GM19328 (cell line): ENCODE data around the gene CXCL1.

Experiments
- ATAC-seq: cut with Tn5 transposase; IDR thresholded peaks from one replicate; pipeline ENCODE4 v1.9.1; 2021; ENCODE audit warnings: mild to moderate bottlenecking, moderate library complexity; ENCODE audit not compliant: unreplicated experiment

CXCL1 gene

DNA sequence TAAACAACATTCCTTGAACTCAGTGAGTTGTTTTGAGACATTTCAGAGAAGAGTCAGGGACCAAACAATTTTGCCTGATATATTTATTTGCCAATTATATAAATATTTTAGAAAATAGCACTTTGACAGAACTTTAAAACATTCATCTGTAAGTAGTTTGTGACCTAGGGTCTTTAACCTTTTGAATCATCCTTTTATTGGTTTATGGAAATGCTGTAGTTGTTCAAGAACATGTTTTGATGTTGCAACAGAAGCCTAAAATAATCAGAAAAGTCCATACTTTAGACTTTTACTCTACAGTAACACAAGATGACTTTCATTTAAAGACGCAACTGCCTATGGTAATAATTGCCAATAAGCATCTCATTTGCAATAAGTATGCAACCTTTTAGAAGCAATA is 43.0 kb downstream of the CXCL1 start:
- ATAC-seq = no peak

DNA sequence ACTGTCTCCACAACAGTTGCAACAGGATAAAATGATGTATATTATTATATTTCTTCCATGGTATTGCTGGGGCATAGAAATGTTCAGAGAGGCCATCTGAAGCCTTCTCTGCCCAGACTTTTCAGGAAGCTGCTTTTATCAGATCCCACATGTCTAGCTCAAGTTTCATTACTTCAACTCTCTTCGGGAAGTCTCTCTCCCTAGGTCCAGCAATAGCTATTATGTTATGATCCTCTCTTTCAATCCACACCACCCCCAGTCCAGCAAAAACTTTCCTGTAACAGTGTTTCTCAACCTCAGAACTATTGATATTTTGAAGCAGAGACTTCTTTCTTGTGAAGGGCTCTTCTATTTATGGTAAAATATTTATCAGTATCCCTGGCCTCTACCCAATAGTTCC is 44.9 kb downstream of the CXCL1 start:
- ATAC-seq = no peak

DNA sequence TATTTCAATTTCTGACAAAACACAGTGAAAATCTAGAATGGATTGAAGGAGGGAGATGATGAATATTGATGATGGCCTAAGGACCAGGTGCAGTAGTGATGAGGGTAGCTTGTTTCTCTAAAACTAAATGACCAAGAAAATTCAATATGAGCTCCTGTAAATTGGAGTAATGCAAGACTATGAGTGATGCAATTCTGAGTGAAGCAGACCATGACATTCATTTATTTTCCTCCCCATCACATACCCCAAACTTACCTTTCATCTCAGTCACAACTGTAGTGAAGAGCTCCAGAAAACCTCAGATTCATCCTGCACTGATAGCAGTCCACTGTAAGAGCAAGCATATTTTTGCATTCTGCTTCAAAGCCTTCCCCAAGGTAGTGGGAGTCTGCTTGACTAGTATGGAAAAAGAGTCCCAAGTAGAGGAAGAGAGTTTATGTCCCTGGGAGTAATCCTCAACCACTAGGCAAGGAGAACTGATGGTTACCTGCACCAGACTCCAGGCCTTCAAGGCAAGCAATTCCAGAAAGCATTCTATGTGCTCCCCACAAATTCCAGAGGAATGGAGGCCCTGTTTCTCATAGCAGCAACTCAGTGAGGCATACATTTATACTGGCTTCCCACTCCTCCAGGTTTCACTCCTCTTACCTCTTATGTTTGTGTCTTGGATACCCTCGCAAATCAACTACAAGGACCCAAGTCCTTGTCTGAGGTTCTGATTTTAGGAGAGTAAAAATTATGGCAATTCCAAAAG is 47.2 kb downstream of the CXCL1 start:
- no peak for ATAC-seq

- ATAC-seq = no peak
Measured at GRCh38 chr4:73917081-73917501, 47.9 kb downstream of the CXCL1 start.

DNA sequence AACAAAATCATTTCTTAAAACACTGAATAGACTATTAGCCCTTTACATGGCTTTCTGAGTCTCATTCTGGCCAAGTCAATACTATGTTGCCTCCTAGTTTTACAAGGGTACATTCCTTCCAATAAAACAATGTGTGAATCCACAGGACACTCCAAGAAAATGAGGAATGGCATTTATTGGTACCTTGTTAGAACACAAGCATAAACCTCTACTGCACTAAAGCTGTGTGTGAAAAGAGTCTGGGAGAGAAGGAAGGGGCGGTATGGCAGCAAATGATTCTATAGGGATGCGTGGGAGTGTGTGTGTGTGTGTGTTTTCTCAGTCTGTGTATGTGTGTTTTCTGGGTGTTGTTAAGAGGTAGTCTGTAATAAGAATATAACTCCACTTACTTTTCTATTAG is 48.9 kb downstream of the CXCL1 start:
- no peak for ATAC-seq

DNA sequence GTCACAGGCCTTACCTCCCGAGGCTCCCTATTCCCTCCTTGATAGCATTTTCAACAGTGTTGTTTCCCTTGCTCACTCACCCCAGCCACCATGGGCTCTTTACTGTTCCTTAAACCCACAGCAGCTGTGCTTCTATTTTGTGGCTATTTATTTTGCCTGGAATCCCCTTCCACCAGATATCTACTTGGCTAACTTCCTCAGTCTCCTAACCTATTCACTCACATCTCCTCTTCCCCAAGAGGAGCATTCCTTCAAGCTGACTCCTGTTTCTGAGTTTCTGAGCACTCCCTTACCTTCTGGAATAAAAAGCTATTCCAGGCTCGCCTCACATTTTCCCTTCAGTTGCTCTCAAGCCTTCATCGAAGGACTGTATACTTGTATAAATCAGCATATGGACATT is 50.5 kb downstream of the CXCL1 start:
- no peak for ATAC-seq
